Osteoblast (primary cell): Measurements from ENCODE around the gene CDK11A. TPM values are rescaled to one million over a fixed set of nuclear protein-coding genes. Genes with fewer than 3 reads are reported as not detected.

Source experiments
- DNase-seq: peaks from one replicate; pipeline ENCODE4 v3.0.0; 2011; ENCODE audit warnings: low spot score, mixed read lengths; ENCODE audit not compliant: insufficient read length; ENCODE audit errors: missing footprints
- H2AFZ ChIP-seq: 2 replicates; pipeline ENCODE4 v1.6.0; 2011; ENCODE audit warnings: mild to moderate bottlenecking, low read length
- H3K27ac ChIP-seq: 2 replicates; pipeline ENCODE4 v1.5.1; 2011; ENCODE audit warnings: mild to moderate bottlenecking, low read depth, low read length, moderate library complexity
- H3K27me3 ChIP-seq: 2 replicates; pipeline ENCODE4 v1.6.0; 2012; ENCODE audit warnings: mild to moderate bottlenecking, control low read depth, inconsistent platforms, low read length, moderate library complexity; ENCODE audit not compliant: insufficient read depth
- H3K36me3 ChIP-seq: 2 replicates; pipeline ENCODE4 v1.5.1; 2011; ENCODE audit warnings: mild to moderate bottlenecking, low read length, control low read depth, moderate library complexity; ENCODE audit not compliant: insufficient read depth
- H3K4me1 ChIP-seq: 2 replicates; pipeline ENCODE4 v1.5.1; 2011; ENCODE audit warnings: mild to moderate bottlenecking, low read length, control low read depth, moderate library complexity; ENCODE audit not compliant: insufficient read depth
- H3K4me2 ChIP-seq: 2 replicates; pipeline ENCODE4 v1.6.0; 2011; ENCODE audit warnings: mild to moderate bottlenecking, low read length; ENCODE audit not compliant: insufficient read depth
- H3K4me3 ChIP-seq: fragments of 200-600 bp; sonication (generic); 3 replicates; pipeline ENCODE4 v1.5.1; 2012; ENCODE audit warnings: mild to moderate bottlenecking, low read length, inconsistent platforms; ENCODE audit not compliant: insufficient read depth
- H3K79me2 ChIP-seq: 2 replicates; pipeline ENCODE4 v1.6.0; 2012; ENCODE audit warnings: mild to moderate bottlenecking, low read length, control low read depth, inconsistent platforms; ENCODE audit not compliant: insufficient read depth
- H3K9me3 ChIP-seq: 2 replicates; pipeline ENCODE4 v1.5.1; 2011; ENCODE audit warnings: low read depth, low read length, control low read depth
- H4K20me1 ChIP-seq: 2 replicates; pipeline ENCODE4 v1.6.0; 2012; ENCODE audit warnings: mild to moderate bottlenecking, low read length, control low read depth; ENCODE audit not compliant: insufficient read depth
- total RNA-seq: library from RNA; depleted of rRNA; stranded (reverse); fragments of >200 nt; gene quantifications from 2 replicates; pipeline ENCODE4 v1.2.3, GENCODE V29; 2012
- TF ChIP-seq, protein P1 (sequence below): IDR thresholded peaks from 2 replicates; pipeline ENCODE4 v1.5.1; 2011; ENCODE audit warnings: mild to moderate bottlenecking, low read depth, low read length, moderate library complexity; ENCODE audit errors: extremely low read depth

The CDK11A gene
- total RNA-seq, 1 donor = 22.1 TPM

- H4K20me1 ChIP-seq = peaks cover 15% of the 10 kb centered on the region
- peaks cover 14% of the 10 kb centered on the region for H3K36me3 ChIP-seq
- H3K4me2 ChIP-seq = no peak overlapping the region
- H3K27me3 ChIP-seq = no peaks in the 10 kb centered on the region
- peaks cover 94% of the 10 kb centered on the region for H3K79me2 ChIP-seq
- DNase-seq = peak; percentile 15
- H3K4me3 ChIP-seq = no peak overlapping the region
- no peak overlapping the region for H3K27ac ChIP-seq
- H2AFZ ChIP-seq = no peak overlapping the region
- H3K4me1 ChIP-seq = no peaks in the 10 kb centered on the region
- peaks cover 2% of the 10 kb centered on the region for H3K9me3 ChIP-seq
- TF ChIP-seq, protein P1, sequence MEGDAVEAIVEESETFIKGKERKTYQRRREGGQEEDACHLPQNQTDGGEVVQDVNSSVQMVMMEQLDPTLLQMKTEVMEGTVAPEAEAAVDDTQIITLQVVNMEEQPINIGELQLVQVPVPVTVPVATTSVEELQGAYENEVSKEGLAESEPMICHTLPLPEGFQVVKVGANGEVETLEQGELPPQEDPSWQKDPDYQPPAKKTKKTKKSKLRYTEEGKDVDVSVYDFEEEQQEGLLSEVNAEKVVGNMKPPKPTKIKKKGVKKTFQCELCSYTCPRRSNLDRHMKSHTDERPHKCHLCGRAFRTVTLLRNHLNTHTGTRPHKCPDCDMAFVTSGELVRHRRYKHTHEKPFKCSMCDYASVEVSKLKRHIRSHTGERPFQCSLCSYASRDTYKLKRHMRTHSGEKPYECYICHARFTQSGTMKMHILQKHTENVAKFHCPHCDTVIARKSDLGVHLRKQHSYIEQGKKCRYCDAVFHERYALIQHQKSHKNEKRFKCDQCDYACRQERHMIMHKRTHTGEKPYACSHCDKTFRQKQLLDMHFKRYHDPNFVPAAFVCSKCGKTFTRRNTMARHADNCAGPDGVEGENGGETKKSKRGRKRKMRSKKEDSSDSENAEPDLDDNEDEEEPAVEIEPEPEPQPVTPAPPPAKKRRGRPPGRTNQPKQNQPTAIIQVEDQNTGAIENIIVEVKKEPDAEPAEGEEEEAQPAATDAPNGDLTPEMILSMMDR = no peak
These were observed 44.3 kb upstream of the CDK11A start for GRCh38 chr1:1768249-1768992.

GRCh38 chr1:1764876-1765470 lies 40.8 kb upstream of the CDK11A start:
- Histone ChIP-seq H3K79me2 (peaks cover 89% of the 10 kb centered on the region), H3K4me2 (no peak overlapping the region), H3K4me1 (no peaks in the 10 kb centered on the region), H3K36me3 (peaks cover 20% of the 10 kb centered on the region), H4K20me1 (peaks cover 15% of the 10 kb centered on the region), H3K27ac (no peak overlapping the region), H3K27me3 (no peaks in the 10 kb centered on the region), H2AFZ (no peak overlapping the region), H3K9me3 (no peaks in the 10 kb centered on the region), H3K4me3 (no peak overlapping the region)
- peak; percentile 53 for DNase-seq
- TF ChIP-seq, protein P1 = no peak

GRCh38 chr1:1763657-1764621 lies 39.8 kb upstream of the CDK11A start:
- Histone ChIP-seq H3K4me2 (no peak overlapping the region), H2AFZ (no peak overlapping the region), H3K4me3 (no peak overlapping the region), H3K4me1 (no peaks in the 10 kb centered on the region), H3K27me3 (no peaks in the 10 kb centered on the region), H3K9me3 (no peaks in the 10 kb centered on the region), H3K36me3 (peaks cover 20% of the 10 kb centered on the region), H3K27ac (no peak overlapping the region), H4K20me1 (peaks cover 14% of the 10 kb centered on the region), H3K79me2 (peaks cover 89% of the 10 kb centered on the region)
- TF ChIP-seq, protein P1 = peak; percentile 14
- peak; percentile 56 for DNase-seq
